Common myeloid progenitor, CD34-positive (primary cell): ENCODE data around the gene SYNRG.
"Not testable (repeated sequence)": the region's sequence is repeated elsewhere in the genome, so short reads cannot be mapped to it uniquely, and the experiment has no call there.

ENCODE experiments used
- CTCF ChIA-PET: fragments of 350-600 bp; sonication (Branson Sonifier 250); formaldehyde crosslinking; loops from one replicate; lab custom pipeline; 2021; ENCODE audit warnings: antibody characterized with exemption; lab: Charles Lee
- POLR2A ChIA-PET: fragments of 350-600 bp; sonication (Branson Sonifier 250); formaldehyde crosslinking; loops from one replicate; lab custom pipeline; 2021; ENCODE audit warnings: antibody characterized with exemption; lab: Charles Lee
- DNase-seq, 3 donors: peaks; one replicate each; pipeline versions ENCODE4 v3.0.0 to v3.0.0-alpha.2; 2013
- H3K27ac ChIP-seq, 2 experiments: 1 replicate in 1 of 2; 2 replicates in 1 of 2; pipeline ENCODE4 v1.7.0; 2013; ENCODE audit warnings: inconsistent platforms in 2 of 2, low read length in 2 of 2, mild to moderate bottlenecking in 2 of 2, low read depth in 1 of 2, moderate library complexity in 1 of 2; ENCODE audit not compliant: severe bottlenecking in 2 of 2, insufficient read depth in 1 of 2, poor library complexity in 1 of 2
- H3K27me3 ChIP-seq, 5 experiments: replicated peaks in 2 of 5; 1 replicate in 3 of 5; 2 replicates in 2 of 5; pipeline versions ENCODE4 v1.6.1 to v1.7.0; 2013; ENCODE audit warnings: low read length in 4 of 5, mild to moderate bottlenecking in 2 of 5, moderate library complexity in 2 of 5, inconsistent platforms in 1 of 5; ENCODE audit not compliant: insufficient read depth in 5 of 5, control insufficient read depth in 4 of 5
- H3K36me3 ChIP-seq, 4 experiments: 1 replicate in 2 of 4; 2 replicates in 2 of 4; pipeline versions ENCODE4 v1.6.1 to v1.7.0; 2013; ENCODE audit warnings: low read length in 3 of 4, control low read depth in 1 of 4, mild to moderate bottlenecking in 1 of 4; ENCODE audit not compliant: control insufficient read depth in 4 of 4, insufficient read depth in 4 of 4
- H3K4me1 ChIP-seq, 4 experiments: 1 replicate in 3 of 4; 2 replicates in 1 of 4; pipeline versions ENCODE4 v1.6.1 to v1.7.1; 2013; ENCODE audit warnings: low read length in 3 of 4, mild to moderate bottlenecking in 3 of 4, control low read depth in 1 of 4, inconsistent platforms in 1 of 4, moderate library complexity in 1 of 4; ENCODE audit not compliant: control insufficient read depth in 4 of 4, insufficient read depth in 4 of 4; ENCODE audit errors: control extremely low read depth in 1 of 4
- H3K4me3 ChIP-seq, 7 experiments: 1 replicate in 4 of 7; 2 replicates in 3 of 7; pipeline versions ENCODE4 v1.5.1 to v1.7.0; 2013; ENCODE audit warnings: mild to moderate bottlenecking in 7 of 7, low read length in 6 of 7, moderate library complexity in 6 of 7, inconsistent platforms in 2 of 7, low read depth in 2 of 7, control low read depth in 1 of 7; ENCODE audit not compliant: insufficient read depth in 4 of 7, control insufficient read depth in 1 of 7; ENCODE audit errors: extremely low read depth in 1 of 7
- H3K9me3 ChIP-seq, 5 experiments: 1 replicate in 4 of 5; 2 replicates in 1 of 5; pipeline versions ENCODE4 v1.6.1 to v1.7.1; 2013; ENCODE audit warnings: low read length in 4 of 5, mild to moderate bottlenecking in 2 of 5, inconsistent platforms in 1 of 5, low read depth in 1 of 5, moderate library complexity in 1 of 5; ENCODE audit not compliant: control insufficient read depth in 4 of 5, insufficient read depth in 2 of 5; ENCODE audit errors: control extremely low read depth in 1 of 5
- WGBS: methylation state at CpG from one replicate; pipeline ENCODE4 v1.1.5; 2013; ENCODE audit not compliant: insufficient coverage; 5-methylcytosine and 5-hydroxymethylcytosine counted together

Gene SYNRG

DNA sequence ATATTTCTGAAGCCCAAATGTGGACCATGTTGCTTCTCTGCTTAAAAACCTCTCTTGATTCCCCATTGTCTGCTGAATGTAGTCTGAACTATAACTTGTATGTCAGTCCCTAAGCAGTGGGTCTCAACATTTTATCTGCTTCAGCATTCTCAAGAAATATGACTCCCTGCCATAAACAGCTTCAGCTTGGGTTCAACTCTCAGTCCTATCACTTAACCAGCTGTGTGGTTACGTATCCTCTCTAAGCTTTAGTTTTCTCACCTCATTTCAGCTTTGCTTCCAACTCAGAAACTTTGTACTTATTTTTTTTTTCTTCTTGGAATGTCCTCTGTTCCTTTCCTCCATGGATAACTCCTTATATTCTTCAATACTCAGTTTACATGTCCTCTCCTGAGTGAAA, 38.6 kb upstream of the SYNRG start:
- POLR2A ChIA-PET, result no interaction called here
- Histone ChIP-seq H3K9me3 (no peaks in the 10 kb centered on the region), H3K4me3 (no peak overlapping the region), H3K4me1 (peaks cover 0 to 7% (median 3%) of the 10 kb centered on the region in 4 experiments), H3K36me3 (no peaks in the 10 kb centered on the region), H3K27me3 (peaks cover 14 to 60% (median 25%) of the 10 kb centered on the region in 5 experiments), H3K27ac (no peak overlapping the region)
- 100% methylated on average over 1 of the region's 1 CpG for WGBS
- CTCF ChIA-PET, result interaction anchor here (1.3 to 1.7 kb wide), 2 partner anchors 11 to 90 kb away, joined by 3 to 6 read pairs; no protein-coding TSS in a partner anchor
- no peak for DNase-seq

DNA sequence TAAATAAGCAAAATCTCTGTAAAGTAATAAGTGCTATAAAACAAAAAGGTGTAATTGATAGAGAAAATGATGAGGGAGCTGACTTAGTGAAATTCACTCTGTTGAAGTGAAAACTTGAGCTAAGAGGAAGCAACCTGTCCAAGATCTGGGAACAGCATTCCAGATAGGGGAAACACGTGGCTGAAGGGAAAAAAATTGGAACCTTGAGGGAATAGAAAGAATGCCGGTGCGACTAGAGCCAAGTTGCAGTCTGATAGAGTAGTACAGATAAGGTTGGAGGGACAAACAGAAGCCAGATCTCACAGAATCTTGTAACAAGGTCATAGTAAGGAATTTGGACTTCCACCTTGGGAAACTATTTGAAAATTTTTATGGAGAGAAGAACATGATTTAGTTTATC, 34.7 kb upstream of the SYNRG start:
- H3K36me3 ChIP-seq, result peaks cover 0 to 10% (median 7%) of the 10 kb centered on the region in 4 experiments
- POLR2A ChIA-PET, result interaction anchor here (0.6 kb wide), 1 partner anchor 84 kb away, joined by 3 read pairs; no protein-coding TSS in a partner anchor
- H3K4me1 ChIP-seq, result peaks cover 2 to 19% (median 16%) of the 10 kb centered on the region in 4 experiments
- peaks cover 11 to 46% (median 22%) of the 10 kb centered on the region in 5 experiments for H3K27me3 ChIP-seq
- H3K4me3 ChIP-seq, result peak overlapping the region in 6 of 7 experiments; percentile 92 to 98 (median 94)
- H3K27ac ChIP-seq, result no peak overlapping the region
- CTCF ChIA-PET, result interaction anchor here (0.9 to 1.7 kb wide), 4 partner anchors 11 to 172 kb away, joined by 3 to 5 read pairs (median 3); no protein-coding TSS in a partner anchor
- H3K9me3 ChIP-seq, result no peaks in the 10 kb centered on the region
- WGBS, result 33% methylated on average over 3 of the region's 3 CpGs
- DNase-seq, result no peak

DNA sequence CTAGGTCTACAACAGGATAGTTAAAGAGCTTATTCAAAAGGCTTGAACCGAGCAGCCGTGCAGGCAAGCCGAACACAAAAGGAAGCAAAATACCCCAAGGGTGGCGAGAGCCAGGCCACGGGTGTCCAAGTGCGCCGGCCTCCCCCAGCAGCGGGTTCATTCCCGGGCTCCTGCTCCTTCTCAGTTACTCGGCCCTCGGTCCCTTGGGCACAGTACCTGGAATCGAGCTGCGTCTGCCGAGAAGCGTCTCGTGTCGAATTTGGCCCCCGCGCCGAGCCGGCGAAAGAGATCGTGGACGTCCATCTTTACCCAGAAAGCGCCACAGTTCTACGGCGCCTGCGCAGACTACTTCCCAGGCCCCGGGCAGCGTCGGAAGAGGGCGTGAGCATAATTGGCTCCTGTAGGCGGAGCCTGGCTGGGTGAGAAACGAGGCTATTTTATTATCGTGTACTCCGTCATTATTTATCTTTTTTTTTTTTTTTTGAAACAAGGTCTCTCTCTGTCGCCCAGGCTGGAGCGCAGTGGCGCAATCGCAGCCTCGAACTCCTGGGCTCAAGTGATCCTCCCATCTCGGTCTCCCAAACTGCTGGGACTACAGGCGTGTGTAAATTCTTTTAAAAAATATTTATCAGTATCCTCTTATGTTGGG, 34.0 kb upstream of the SYNRG start, which contains the start of gene DDX52:
Gene DDX52, minus strand, starts transcription at position 329 of the 649 bp plus-strand sequence. Its CDS starts 26 bp downstream, at position 303.
- peak; percentile 91 to 96 (median 94) for DNase-seq
- WGBS, result 0% methylated on average over 31 of the region's 43 CpGs
- peak within 1 kb of the TSS; percentile 78 to 89 for H3K27ac ChIP-seq
- peaks cover 2 to 19% (median 16%) of the 10 kb centered on the region in 4 experiments for H3K4me1 ChIP-seq
- no peaks in the 10 kb centered on the region for H3K9me3 ChIP-seq
- ChIA-PET POLR2A (interaction anchor here (0.6 kb wide), 1 partner anchor 84 kb away, joined by 3 read pairs; no protein-coding TSS in a partner anchor), CTCF (interaction anchor here (1.7 kb wide), 1 partner anchor 11 kb away, joined by 5 read pairs; no protein-coding TSS in a partner anchor)
- H3K27me3 ChIP-seq, result peaks cover 10 to 40% (median 21%) of the 10 kb centered on the region in 5 experiments
- peaks cover 1 to 12% (median 7%) of the 10 kb centered on the region in 4 experiments for H3K36me3 ChIP-seq
- peak within 1 kb of the TSS; percentile 66 to 98 (median 93) for H3K4me3 ChIP-seq

DNA sequence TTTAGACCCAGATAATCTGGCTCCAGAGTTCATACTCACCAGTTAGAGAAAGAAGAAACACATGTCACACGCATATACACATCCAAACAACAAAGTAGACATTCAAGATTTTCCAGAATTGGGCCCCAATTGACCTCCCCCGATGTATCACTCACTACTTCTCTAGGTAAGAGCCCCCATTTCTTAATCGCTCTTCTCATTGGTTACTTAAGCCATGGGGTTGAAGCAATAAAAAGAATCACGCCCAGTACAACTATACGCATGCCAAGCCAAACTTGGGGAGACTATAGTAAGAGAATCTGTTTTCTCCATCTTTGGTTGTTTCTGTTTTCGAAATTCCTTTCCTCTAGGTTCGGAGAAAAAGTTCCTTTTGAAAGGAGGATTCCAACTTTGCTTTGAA, 33.5 kb upstream of the SYNRG start:
- H3K36me3 ChIP-seq, result peaks cover 2 to 18% (median 11%) of the 10 kb centered on the region in 4 experiments
- peak overlapping the region; percentile 66 to 98 (median 93) for H3K4me3 ChIP-seq
- ChIA-PET CTCF (no interaction called here), POLR2A (no interaction called here)
- DNase-seq, result peak; percentile 7 to 27 (median 25)
- H3K9me3 ChIP-seq, result no peaks in the 10 kb centered on the region
- peaks cover 2 to 19% (median 16%) of the 10 kb centered on the region in 4 experiments for H3K4me1 ChIP-seq
- WGBS, result 0% methylated on average over 5 of the region's 7 CpGs
- H3K27ac ChIP-seq, result peak overlapping the region; percentile 78 to 89
- peaks cover 6 to 34% (median 18%) of the 10 kb centered on the region in 5 experiments for H3K27me3 ChIP-seq

DNA sequence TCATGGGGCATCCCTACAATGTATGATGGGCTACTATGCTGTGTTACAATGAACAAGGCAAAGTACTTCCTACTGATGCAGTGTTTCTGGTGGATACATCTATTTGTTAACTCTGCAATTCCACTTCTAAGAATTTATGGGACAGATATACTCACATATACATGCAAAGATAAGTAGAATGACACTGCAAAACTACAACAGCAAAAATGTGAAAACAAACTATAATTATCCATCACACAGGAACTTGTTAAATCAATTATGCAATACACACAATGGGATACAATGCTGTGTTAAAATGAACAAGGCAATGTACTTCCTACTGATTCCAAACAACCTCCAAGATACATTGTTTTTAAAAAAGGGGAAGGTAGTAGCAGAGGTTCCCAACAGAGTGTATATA, 30.8 kb upstream of the SYNRG start:
- Histone ChIP-seq H3K36me3 (peaks cover 9 to 36% (median 16%) of the 10 kb centered on the region in 4 experiments), H3K4me3 (no peak overlapping the region), H3K9me3 (no peaks in the 10 kb centered on the region), H3K27ac (peak overlapping the region in 1 of 2 experiments; percentile 14), H3K27me3 (peaks cover 4 to 11% (median 7%) of the 10 kb centered on the region in 5 experiments), H3K4me1 (peaks cover 2 to 19% (median 16%) of the 10 kb centered on the region in 4 experiments)
- no peak for DNase-seq
- ChIA-PET CTCF (interaction anchor here (0.6 kb wide), 1 partner anchor 27 kb away, joined by 3 read pairs; no protein-coding TSS in a partner anchor), POLR2A (interaction anchor here (0.6 kb wide), 1 partner anchor 94 kb away, joined by 3 read pairs; no protein-coding TSS in a partner anchor)

DNA sequence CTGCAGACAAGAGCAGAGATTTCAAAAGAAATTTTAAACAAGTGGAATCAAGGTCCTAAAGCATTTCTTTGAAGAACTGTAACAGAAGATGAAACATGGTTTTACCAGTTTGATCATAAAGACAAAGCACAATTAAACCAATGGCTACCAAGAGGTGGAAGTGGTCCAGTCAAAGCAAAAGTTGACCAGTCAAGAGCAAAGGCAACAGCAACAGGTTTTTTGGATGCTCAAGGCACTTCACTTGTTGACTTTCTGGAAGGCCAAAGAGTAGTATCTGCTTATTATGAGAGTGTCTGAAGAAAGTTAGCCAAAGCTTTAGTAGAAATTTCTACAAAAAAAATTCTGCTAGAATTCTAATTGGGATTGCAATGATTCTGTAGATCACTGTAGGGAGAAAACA, 28.7 kb upstream of the SYNRG start:
- H3K36me3 ChIP-seq, result peaks cover 9 to 46% (median 17%) of the 10 kb centered on the region in 4 experiments
- CTCF ChIA-PET, result interaction anchor here (1.2 kb wide), 1 partner anchor 154 kb away, joined by 4 read pairs; no protein-coding TSS in a partner anchor
- DNase-seq, result no peak
- H3K4me3 ChIP-seq, result no peak overlapping the region
- peaks cover 2 to 17% (median 12%) of the 10 kb centered on the region in 4 experiments for H3K4me1 ChIP-seq
- no peak overlapping the region for H3K27ac ChIP-seq
- H3K27me3 ChIP-seq, result no peaks in the 10 kb centered on the region
- POLR2A ChIA-PET, result no interaction called here
- no peaks in the 10 kb centered on the region for H3K9me3 ChIP-seq

DNA sequence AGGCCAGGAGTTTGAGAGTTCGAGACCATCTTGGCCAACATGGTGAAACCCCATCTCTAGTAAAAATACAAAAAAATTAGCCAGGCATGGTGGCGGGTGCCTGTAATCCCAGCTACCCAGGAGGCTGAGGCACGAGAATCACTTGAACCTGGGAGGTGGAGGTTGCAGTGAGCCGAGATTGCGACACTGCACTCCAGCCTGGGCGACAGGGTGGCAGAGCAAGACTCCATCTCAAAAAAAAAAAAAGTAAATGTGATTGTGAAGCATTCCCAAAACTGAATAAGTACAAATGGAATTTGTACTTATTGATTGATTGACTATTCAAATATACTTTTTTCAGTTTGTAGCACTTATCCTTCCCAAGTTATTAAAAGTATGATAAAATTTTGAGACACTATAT, 7.2 kb upstream of the SYNRG start:
- H3K27me3 ChIP-seq, H3K4me3 ChIP-seq, H3K4me1 ChIP-seq, DNase-seq, CTCF ChIA-PET, H3K9me3 ChIP-seq, POLR2A ChIA-PET, H3K27ac ChIP-seq: not testable (repeated sequence)
- peaks cover 25 to 78% (median 57%) of the 10 kb centered on the region in 4 experiments for H3K36me3 ChIP-seq
- 100% methylated on average over 2 of the region's 6 CpGs for WGBS
